ENCODE measurements around the gene PAN2.
"Not testable (repeated sequence)": the region's sequence is repeated elsewhere in the genome, so short reads cannot be mapped to it uniquely, and the experiment has no call there.

Gene PAN2

DNA sequence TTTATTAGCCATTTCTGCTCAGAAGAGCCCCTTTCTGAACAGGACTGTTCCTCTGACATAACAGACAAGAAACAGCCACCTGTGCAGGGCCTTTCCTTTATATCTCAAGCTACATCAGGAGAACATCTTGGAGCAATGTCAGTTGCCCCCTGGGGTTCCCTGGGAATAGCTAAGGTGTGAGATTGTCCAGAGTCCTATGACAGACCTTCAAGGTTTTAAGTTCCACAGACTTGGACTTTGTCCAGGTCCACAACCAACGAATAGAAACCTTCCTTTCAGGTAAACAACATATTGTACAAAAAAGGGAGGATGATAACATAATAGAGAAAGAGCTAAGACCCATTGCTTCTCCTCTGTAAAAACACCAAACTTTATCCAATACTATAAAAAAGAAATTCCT is 7.8 kb upstream of the PAN2 start:
- no CpG with 5 or more reads among the region's 1 CpG for WGBS (ENCODE audit: insufficient coverage)
- peaks cover 22 to 43% (median 31%) of the 10 kb centered on the region in 4 experiments for H3K36me3 ChIP-seq (ENCODE audit: control insufficient read depth in 4 of 4, insufficient read depth in 4 of 4, low read length in 3 of 4)
- no peaks in the 10 kb centered on the region for H3K9me3 ChIP-seq (ENCODE audit: control extremely low read depth in 1 of 5, control insufficient read depth in 4 of 5, insufficient read depth in 2 of 5, low read depth in 1 of 5, low read length in 4 of 5)
- no peak for DNase-seq
- peaks cover 0 to 15% (median 8%) of the 10 kb centered on the region in 4 experiments for H3K4me1 ChIP-seq (ENCODE audit: control extremely low read depth in 1 of 4, control insufficient read depth in 4 of 4, insufficient read depth in 4 of 4, low read length in 3 of 4)
- CTCF ChIA-PET: interaction anchor here (0.9 to 1.9 kb wide), 4 partner anchors 12 to 25 kb away, joined by 3 to 6 read pairs (median 4); partner anchors contain the start of gene STAT2
- H3K4me3 ChIP-seq (ENCODE audit: control insufficient read depth in 1 of 7, extremely low read depth in 1 of 7, insufficient read depth in 4 of 7, low read depth in 2 of 7, low read length in 6 of 7): no peak overlapping the region
- POLR2A ChIA-PET: no interaction called here
- no peak overlapping the region for H3K27ac ChIP-seq (ENCODE audit: insufficient read depth in 1 of 2, low read depth in 1 of 2, low read length in 2 of 2, poor library complexity in 1 of 2, severe bottlenecking in 2 of 2)
- no peaks in the 10 kb centered on the region for H3K27me3 ChIP-seq (replicated peaks in 2 of 5; ENCODE audit: control insufficient read depth in 4 of 5, insufficient read depth in 5 of 5, low read length in 4 of 5)

DNA sequence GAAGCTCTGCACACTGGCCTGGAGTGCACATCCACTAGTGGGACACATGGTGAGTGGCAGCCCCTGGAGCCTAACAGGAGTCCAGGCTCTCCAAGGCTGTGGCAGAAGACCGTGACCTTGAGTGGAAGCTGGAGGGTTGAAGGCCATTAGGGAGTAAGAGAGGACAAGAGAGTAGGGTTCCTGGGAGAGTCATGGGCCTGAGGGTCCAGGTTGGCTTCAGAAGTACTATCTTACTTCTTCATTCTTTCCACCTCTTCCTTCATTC is 5.3 kb upstream of the PAN2 start:
- H3K27me3 ChIP-seq (replicated peaks in 2 of 5; ENCODE audit: control insufficient read depth in 4 of 5, insufficient read depth in 5 of 5, low read length in 4 of 5): no peaks in the 10 kb centered on the region
- H3K4me3 ChIP-seq (ENCODE audit: control insufficient read depth in 1 of 7, extremely low read depth in 1 of 7, insufficient read depth in 4 of 7, low read depth in 2 of 7, low read length in 6 of 7): no peak overlapping the region
- CTCF ChIA-PET: no interaction called here
- H3K9me3 ChIP-seq (ENCODE audit: control extremely low read depth in 1 of 5, control insufficient read depth in 4 of 5, insufficient read depth in 2 of 5, low read depth in 1 of 5, low read length in 4 of 5): no peaks in the 10 kb centered on the region
- no peak for DNase-seq
- POLR2A ChIA-PET: interaction anchor here (0.6 kb wide), 1 partner anchor 21 kb away, joined by 3 read pairs; the partner anchor contains the start of gene STAT2
- WGBS (ENCODE audit: insufficient coverage): no CpG with 5 or more reads among the region's 1 CpG
- peak overlapping the region in 1 of 2 experiments; percentile 62 for H3K27ac ChIP-seq (ENCODE audit: insufficient read depth in 1 of 2, low read depth in 1 of 2, low read length in 2 of 2, poor library complexity in 1 of 2, severe bottlenecking in 2 of 2)
- H3K4me1 ChIP-seq (ENCODE audit: control extremely low read depth in 1 of 4, control insufficient read depth in 4 of 4, insufficient read depth in 4 of 4, low read length in 3 of 4): peaks cover 7 to 19% (median 17%) of the 10 kb centered on the region in 4 experiments
- H3K36me3 ChIP-seq (ENCODE audit: control insufficient read depth in 4 of 4, insufficient read depth in 4 of 4, low read length in 3 of 4): peaks cover 9 to 24% (median 17%) of the 10 kb centered on the region in 4 experiments

DNA sequence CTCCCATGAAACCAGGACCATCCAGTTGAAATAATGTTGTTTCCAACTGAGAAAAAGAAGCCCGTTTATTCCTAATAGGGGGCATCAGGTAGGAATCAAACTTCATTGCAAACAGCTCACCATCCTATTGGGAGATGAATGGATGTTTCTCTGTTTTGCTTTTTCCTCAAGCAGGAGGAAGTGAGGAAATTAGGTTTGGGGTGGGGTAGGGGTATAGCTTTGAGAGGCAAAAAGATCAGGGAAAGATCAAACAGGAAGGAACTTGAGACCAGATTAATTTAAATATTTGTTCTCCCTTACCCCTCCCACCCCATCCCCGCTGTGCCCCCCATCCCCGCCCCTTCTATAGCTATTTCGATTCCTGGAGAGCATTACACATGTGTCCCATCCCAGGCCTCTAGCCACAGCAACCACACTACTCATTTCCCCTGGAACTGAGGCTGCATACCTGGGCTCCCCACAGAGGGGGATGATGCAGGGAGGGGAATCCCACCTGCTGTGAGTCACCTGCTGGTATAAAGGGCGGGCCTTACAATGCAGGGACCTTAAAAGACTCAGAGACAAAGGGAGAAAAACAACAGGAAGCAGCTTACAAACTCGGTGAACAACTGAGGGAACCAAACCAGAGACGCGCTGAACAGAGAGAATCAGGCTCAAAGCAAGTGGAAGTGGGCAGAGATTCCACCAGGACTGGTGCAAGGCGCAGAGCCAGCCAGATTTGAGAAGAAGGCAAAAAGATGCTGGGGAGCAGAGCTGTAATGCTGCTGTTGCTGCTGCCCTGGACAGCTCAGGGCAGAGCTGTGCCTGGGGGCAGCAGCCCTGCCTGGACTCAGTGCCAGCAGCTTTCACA is 4.7 kb upstream of the PAN2 start, which contains the start of gene IL23A:
IL23A (plus strand) TSS at position 577 of the 850 bp plus-strand sequence; CDS start at position 738, 161 bp downstream.
- ChIA-PET POLR2A (interaction anchor here (0.6 to 1.3 kb wide), 2 partner anchors 21 to 22 kb away, joined by 3 to 8 read pairs; partner anchors contain the start of gene STAT2), CTCF (interaction anchor here (1.6 kb wide), 1 partner anchor 11 kb away, joined by 5 read pairs; no protein-coding TSS in a partner anchor)
- no peaks in the 10 kb centered on the region for H3K9me3 ChIP-seq (ENCODE audit: control extremely low read depth in 1 of 5, control insufficient read depth in 4 of 5, insufficient read depth in 2 of 5, low read depth in 1 of 5, low read length in 4 of 5)
- peak; percentile 34 to 83 (median 78) for DNase-seq
- H3K4me1 ChIP-seq (ENCODE audit: control extremely low read depth in 1 of 4, control insufficient read depth in 4 of 4, insufficient read depth in 4 of 4, low read length in 3 of 4): peaks cover 7 to 21% (median 18%) of the 10 kb centered on the region in 4 experiments
- peaks cover 6 to 19% (median 12%) of the 10 kb centered on the region in 4 experiments for H3K36me3 ChIP-seq (ENCODE audit: control insufficient read depth in 4 of 4, insufficient read depth in 4 of 4, low read length in 3 of 4)
- H3K4me3 ChIP-seq (ENCODE audit: control insufficient read depth in 1 of 7, extremely low read depth in 1 of 7, insufficient read depth in 4 of 7, low read depth in 2 of 7, low read length in 6 of 7): no peak within 1 kb of the TSS
- peak within 1 kb of the TSS in 1 of 2 experiments; percentile 62 for H3K27ac ChIP-seq (ENCODE audit: insufficient read depth in 1 of 2, low read depth in 1 of 2, low read length in 2 of 2, poor library complexity in 1 of 2, severe bottlenecking in 2 of 2)
- H3K27me3 ChIP-seq (replicated peaks in 2 of 5; ENCODE audit: control insufficient read depth in 4 of 5, insufficient read depth in 5 of 5, low read length in 4 of 5): no peaks in the 10 kb centered on the region
- WGBS (ENCODE audit: insufficient coverage): 69% methylated on average over 6 of the region's 9 CpGs

DNA sequence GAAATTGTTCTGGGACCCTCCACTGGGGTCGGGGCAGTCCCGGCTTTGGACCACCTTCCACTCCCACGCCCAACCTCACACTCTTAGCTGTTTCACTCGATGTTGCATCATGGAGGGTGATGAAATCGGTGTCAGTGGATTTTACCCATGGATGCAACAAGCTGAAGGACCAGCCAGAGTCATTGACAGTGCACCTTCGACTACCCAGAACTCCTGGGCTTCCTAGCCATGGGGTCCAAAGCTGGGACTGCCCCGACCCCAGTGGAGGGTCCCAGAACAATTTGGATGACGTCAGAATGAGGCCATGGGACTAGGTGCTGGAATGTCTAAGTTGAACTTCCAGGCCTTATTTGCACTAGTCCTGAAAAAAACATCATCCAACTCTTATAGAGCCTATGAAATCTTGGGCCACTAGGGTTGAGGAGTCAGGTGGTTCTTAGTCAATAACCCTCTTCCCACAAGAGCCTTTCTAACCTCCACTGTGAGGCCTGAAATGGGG is 4.0 kb upstream of the PAN2 start:
- 90% methylated on average over 6 of the region's 8 CpGs for WGBS (ENCODE audit: insufficient coverage)
- Histone ChIP-seq H3K36me3 (ENCODE audit: control insufficient read depth in 4 of 4, insufficient read depth in 4 of 4, low read length in 3 of 4) (peaks cover 0 to 11% (median 5%) of the 10 kb centered on the region in 4 experiments), H3K4me1 (ENCODE audit: control extremely low read depth in 1 of 4, control insufficient read depth in 4 of 4, insufficient read depth in 4 of 4, low read length in 3 of 4) (peaks cover 9 to 28% (median 23%) of the 10 kb centered on the region in 4 experiments), H3K27ac (ENCODE audit: insufficient read depth in 1 of 2, low read depth in 1 of 2, low read length in 2 of 2, poor library complexity in 1 of 2, severe bottlenecking in 2 of 2) (peak overlapping the region in 1 of 2 experiments; percentile 11), H3K27me3 (replicated peaks in 2 of 5; ENCODE audit: control insufficient read depth in 4 of 5, insufficient read depth in 5 of 5, low read length in 4 of 5) (no peaks in the 10 kb centered on the region), H3K9me3 (ENCODE audit: control extremely low read depth in 1 of 5, control insufficient read depth in 4 of 5, insufficient read depth in 2 of 5, low read depth in 1 of 5, low read length in 4 of 5) (no peaks in the 10 kb centered on the region), H3K4me3 (ENCODE audit: control insufficient read depth in 1 of 7, extremely low read depth in 1 of 7, insufficient read depth in 4 of 7, low read depth in 2 of 7, low read length in 6 of 7) (no peak overlapping the region)
- ChIA-PET POLR2A (interaction anchor here (0.6 to 1.3 kb wide), 2 partner anchors 22 to 119 kb away, joined by 4 to 8 read pairs; partner anchors contain the start of gene STAT2), CTCF (interaction anchor here (0.7 to 1.6 kb wide), 3 partner anchors 8 to 80 kb away, joined by 3 to 5 read pairs (median 4); no protein-coding TSS in a partner anchor)
- DNase-seq: no peak

DNA sequence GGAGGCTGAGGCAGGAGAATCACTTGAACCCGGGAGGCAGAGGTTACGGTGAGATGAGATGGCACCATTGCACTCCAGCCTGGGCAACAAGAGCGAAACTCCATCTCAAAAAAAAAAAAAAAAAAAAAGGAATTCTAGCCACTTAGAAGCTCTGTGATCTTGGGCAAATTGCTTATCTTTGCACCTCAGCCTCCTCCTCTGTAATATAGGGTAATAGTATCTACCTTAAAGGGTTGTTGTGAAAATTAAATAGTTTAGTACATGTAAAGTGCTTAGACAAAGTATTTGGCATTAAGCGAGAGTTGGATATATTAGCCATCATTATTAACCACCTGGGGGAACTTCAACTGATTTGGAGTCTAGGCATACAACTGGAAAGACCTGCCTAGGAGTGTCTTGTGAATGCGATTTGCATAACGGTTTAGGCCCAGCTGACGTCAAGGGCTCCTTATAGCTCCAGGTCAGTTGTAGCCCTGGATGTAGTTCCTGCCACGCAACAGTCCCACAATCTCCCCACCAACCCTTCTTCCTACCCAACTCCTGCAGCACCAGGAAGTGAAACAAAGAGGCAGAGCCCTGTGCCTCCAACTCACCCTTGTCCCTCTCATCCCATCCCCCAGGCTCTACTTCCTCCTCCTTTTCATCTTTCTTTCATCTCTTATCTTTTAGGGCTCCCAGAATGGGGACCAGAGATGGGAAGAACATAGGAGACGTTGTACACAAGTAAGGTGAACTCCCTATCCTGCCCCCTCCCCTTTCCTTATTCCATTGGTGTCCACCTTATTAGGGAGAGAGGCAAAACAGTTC is 2.8 kb upstream of the PAN2 start:
- POLR2A ChIA-PET: no interaction called here
- peak overlapping the region in 1 of 2 experiments; percentile 68 for H3K27ac ChIP-seq (ENCODE audit: insufficient read depth in 1 of 2, low read depth in 1 of 2, low read length in 2 of 2, poor library complexity in 1 of 2, severe bottlenecking in 2 of 2)
- peaks cover 0 to 6% (median 2%) of the 10 kb centered on the region in 4 experiments for H3K36me3 ChIP-seq (ENCODE audit: control insufficient read depth in 4 of 4, insufficient read depth in 4 of 4, low read length in 3 of 4)
- WGBS (ENCODE audit: insufficient coverage): 100% methylated on average over 6 of the region's 9 CpGs
- peaks cover 9 to 33% (median 28%) of the 10 kb centered on the region in 4 experiments for H3K4me1 ChIP-seq (ENCODE audit: control extremely low read depth in 1 of 4, control insufficient read depth in 4 of 4, insufficient read depth in 4 of 4, low read length in 3 of 4)
- no peaks in the 10 kb centered on the region for H3K27me3 ChIP-seq (replicated peaks in 2 of 5; ENCODE audit: control insufficient read depth in 4 of 5, insufficient read depth in 5 of 5, low read length in 4 of 5)
- DNase-seq: no peak
- no peak overlapping the region for H3K4me3 ChIP-seq (ENCODE audit: control insufficient read depth in 1 of 7, extremely low read depth in 1 of 7, insufficient read depth in 4 of 7, low read depth in 2 of 7, low read length in 6 of 7)
- H3K9me3 ChIP-seq (ENCODE audit: control extremely low read depth in 1 of 5, control insufficient read depth in 4 of 5, insufficient read depth in 2 of 5, low read depth in 1 of 5, low read length in 4 of 5): no peaks in the 10 kb centered on the region
- CTCF ChIA-PET: interaction anchor here (1.9 to 2.3 kb wide), 2 partner anchors 10 to 18 kb away, joined by 5 to 6 read pairs; no protein-coding TSS in a partner anchor

DNA sequence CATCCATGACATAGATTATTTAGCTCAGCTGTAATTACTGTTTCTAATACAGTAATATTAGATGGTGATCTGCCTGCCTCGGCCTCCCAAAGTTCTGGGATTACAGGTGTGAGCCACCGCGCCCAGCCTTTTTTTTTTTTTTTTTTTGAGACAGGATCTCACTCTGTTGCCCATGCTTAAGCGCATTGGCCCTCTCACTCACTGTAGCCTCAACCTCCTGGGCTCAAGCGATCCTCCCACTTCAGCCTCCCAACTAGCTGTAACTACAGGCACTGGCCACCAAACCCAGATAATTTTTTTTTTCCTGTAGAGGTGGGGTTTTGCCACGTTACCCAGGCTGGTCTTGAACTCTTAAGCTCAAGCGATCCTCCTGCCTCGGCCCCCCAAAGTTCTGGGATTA is 1.7 kb upstream of the PAN2 start:
- WGBS (ENCODE audit: insufficient coverage): 96% methylated on average over 5 of the region's 8 CpGs
- POLR2A ChIA-PET: interaction anchor here (0.7 kb wide), 1 partner anchor 172 kb away, joined by 4 read pairs; no protein-coding TSS in a partner anchor

More for the DNA sequence above, 1.7 kb upstream of the PAN2 start:
- H3K27me3 ChIP-seq (replicated peaks in 2 of 5; ENCODE audit: control insufficient read depth in 4 of 5, insufficient read depth in 5 of 5, low read length in 4 of 5); H3K4me3 ChIP-seq (ENCODE audit: control insufficient read depth in 1 of 7, extremely low read depth in 1 of 7, insufficient read depth in 4 of 7, low read depth in 2 of 7, low read length in 6 of 7); H3K36me3 ChIP-seq (ENCODE audit: control insufficient read depth in 4 of 4, insufficient read depth in 4 of 4, low read length in 3 of 4); H3K9me3 ChIP-seq (ENCODE audit: control extremely low read depth in 1 of 5, control insufficient read depth in 4 of 5, insufficient read depth in 2 of 5, low read depth in 1 of 5, low read length in 4 of 5): not testable (repeated sequence)
- CTCF ChIA-PET: interaction anchor here (1.7 to 2.3 kb wide), 3 partner anchors 11 to 129 kb away, joined by 5 to 8 read pairs (median 6); no protein-coding TSS in a partner anchor
- Histone ChIP-seq H3K27ac (ENCODE audit: insufficient read depth in 1 of 2, low read depth in 1 of 2, low read length in 2 of 2, poor library complexity in 1 of 2, severe bottlenecking in 2 of 2) (peak overlapping the region in 1 of 2 experiments; percentile 68), H3K4me1 (ENCODE audit: control extremely low read depth in 1 of 4, control insufficient read depth in 4 of 4, insufficient read depth in 4 of 4, low read length in 3 of 4) (peaks cover 9 to 33% (median 28%) of the 10 kb centered on the region in 4 experiments)
- peak in 2 of 3 donors; percentile 17 to 26 for DNase-seq

Measured in common myeloid progenitor, CD34-positive (primary cell).